GM21737 (cell line): Measurements from ENCODE around the gene CPLX3.

Source experiments
- ATAC-seq: cut with Tn5 transposase; IDR thresholded peaks from one replicate; pipeline ENCODE4 v1.9.1; 2021; ENCODE audit warnings: mild to moderate bottlenecking, moderate library complexity; ENCODE audit not compliant: unreplicated experiment

The CPLX3 gene

DNA sequence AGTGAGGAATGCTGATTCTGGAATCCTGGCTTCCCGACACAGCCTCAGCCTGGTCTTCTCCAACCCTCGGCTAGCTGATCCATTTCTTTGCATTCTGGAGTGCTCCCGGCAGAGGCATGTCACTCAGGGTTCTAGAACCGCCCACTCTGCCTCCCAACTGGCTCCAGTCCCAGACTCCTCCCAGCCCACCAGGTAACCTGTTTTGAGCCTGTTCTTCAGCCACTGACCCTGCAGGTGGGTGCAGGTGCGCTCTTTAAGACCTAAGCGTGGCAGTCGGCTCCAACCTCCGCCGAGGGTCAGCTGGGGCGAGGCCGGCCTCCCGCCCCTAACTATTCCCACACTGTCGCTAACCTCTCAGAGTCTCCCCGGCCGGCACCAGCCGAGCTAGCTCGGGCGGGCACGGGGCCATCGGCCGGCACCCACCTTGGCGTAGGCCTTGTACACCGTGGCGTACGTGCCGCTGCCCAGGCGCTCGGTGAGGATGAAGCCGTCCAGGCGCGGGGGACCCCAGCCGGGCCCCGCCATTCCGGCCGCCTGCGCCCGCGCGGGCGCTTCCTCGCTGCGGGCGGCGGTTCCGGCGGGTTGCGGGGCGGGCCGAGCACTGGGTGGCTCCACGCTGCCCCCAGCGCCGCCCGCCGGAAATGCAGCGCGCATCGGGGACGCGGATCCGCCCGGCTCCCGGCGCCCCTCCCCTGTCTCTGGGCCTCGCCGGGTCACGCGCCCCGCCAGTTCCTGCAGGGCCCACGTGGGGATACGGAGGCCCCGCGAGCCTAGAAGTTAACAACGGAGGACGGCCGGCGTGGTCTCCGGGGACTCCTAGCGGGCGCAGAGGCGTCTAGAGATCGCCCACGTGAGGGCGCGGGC, 16.4 kb downstream of the CPLX3 start, which contains the start of gene ULK3:
TSS of gene ULK3 (minus strand) at position 576 of the 864 bp plus-strand sequence. CDS start at position 525, 51 bp downstream.
- ATAC-seq = peak; percentile 79

GRCh38 chr15:74843445-74843828, 17.0 kb downstream of the CPLX3 start:
- no peak for ATAC-seq

- no peak for ATAC-seq
Observed at GRCh38 chr15:74843891-74844299, 17.5 kb downstream of the CPLX3 start.

DNA sequence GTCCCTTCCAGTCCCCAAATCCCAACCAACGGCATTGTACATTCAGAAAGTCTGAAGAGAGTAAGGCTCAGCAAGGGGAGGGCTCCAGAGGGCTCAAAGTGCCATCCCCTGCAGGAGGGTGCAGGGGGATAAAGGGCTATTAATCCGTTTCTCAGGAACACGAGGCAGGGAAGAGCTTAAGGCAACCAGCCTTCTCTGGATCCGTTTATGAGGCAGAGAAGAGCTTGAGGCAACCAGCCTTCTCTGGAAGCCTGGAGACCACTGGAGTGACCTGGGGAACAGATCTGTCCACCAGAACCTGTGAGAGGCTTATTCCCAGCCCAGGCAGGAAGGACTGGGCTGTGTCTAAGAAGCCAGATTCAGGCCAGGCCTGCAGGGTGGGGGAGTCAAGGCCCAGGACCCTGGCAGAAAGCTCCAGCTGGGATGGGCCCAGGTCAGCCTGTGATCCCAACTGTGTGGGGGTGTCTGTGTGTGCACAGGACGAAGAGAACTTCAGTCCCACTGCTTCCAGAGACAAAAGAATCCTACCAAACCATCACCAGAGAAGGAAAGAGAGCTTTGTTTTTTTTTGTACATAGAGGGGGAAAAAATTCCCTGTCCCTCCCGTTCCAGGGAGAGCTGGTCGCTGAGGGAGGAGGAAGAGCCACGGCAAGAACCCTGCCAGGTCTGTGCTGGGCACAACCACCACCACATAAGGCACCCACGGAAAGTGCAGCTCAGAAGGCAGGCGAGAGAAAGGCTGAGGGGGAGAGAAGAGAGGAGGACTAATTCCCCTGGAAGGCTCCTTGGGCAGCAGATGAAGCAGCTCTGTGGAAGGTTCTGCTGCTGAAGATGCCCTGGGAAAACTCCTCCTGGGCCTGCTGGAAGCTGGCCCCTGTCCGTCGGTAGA, 18.1 kb downstream of the CPLX3 start:
- ATAC-seq = no peak

GRCh38 chr15:74845208-74845568, 18.8 kb downstream of the CPLX3 start:
- no peak for ATAC-seq

- no peak for ATAC-seq
Observed at GRCh38 chr15:74845581-74845980, 19.2 kb downstream of the CPLX3 start.

DNA sequence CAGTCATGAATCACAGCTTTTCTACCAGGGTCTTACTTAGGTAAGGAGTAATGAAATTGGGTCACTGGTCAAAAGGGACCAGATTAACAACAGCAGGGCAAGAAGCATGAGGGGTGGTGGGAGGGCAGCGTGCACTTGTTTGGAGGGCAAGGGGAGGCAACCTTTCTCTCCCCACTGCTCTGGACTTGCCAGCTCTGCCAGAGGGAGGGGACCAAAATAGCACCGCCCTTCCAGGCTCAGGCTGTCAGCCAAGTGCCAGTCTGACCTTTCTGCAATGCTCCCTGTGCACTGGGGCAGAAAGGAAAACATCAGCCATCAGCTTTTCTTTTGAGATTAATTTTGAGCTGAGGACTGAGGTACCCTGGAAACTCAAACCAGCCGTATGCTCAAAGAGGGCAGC, 21.0 kb downstream of the CPLX3 start:
- no peak for ATAC-seq

- no peak for ATAC-seq
Observed at GRCh38 chr15:74850393-74850792, 24.0 kb downstream of the CPLX3 start.

GRCh38 chr15:74851960-74852359, 25.5 kb downstream of the CPLX3 start:
- ATAC-seq = no peak

GRCh38 chr15:74854453-74855022, 28.1 kb downstream of the CPLX3 start:
- no peak for ATAC-seq

DNA sequence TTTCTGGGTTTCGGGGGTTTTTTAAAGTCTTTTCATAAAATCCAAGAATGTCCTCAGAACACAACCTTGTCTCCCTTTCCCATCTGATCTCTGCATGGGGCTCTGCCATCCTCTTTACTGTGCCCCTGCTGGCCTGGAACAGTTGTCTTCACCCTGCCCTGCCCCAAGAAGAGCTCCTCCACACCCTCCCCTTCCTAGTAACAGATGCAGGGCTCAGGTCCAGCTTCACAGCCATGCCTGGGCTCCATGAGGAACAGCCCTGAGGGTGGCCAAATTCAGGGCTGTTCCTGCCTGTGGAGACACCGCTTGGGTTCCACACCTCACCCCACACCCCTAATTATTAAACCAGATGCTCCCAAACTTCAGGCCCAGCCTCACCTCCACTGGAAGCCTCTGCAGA, 29.4 kb downstream of the CPLX3 start:
- ATAC-seq = no peak

DNA sequence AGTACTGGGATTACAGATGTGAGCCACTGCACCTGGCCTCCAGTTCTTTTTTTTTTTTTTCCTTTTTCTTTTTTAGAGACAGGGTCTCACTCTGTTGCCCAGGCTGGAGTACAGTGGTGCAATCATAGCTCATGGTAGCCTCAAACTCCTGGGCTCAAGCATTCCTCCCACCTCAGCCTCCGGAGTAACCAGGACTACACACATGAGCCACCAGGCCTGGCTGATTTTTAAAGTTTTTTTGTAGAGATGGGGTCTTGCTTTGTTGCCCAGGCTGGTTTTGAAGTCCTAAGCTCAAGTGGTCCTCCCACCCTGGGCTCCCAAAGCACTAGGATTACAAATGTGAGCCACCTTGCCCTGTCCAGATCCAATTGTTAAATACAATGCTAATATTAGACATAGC, 30.1 kb downstream of the CPLX3 start:
- ATAC-seq = no peak

- ATAC-seq = peak; percentile 75
Observed at GRCh38 chr15:74857082-74857655, 30.7 kb downstream of the CPLX3 start.

DNA sequence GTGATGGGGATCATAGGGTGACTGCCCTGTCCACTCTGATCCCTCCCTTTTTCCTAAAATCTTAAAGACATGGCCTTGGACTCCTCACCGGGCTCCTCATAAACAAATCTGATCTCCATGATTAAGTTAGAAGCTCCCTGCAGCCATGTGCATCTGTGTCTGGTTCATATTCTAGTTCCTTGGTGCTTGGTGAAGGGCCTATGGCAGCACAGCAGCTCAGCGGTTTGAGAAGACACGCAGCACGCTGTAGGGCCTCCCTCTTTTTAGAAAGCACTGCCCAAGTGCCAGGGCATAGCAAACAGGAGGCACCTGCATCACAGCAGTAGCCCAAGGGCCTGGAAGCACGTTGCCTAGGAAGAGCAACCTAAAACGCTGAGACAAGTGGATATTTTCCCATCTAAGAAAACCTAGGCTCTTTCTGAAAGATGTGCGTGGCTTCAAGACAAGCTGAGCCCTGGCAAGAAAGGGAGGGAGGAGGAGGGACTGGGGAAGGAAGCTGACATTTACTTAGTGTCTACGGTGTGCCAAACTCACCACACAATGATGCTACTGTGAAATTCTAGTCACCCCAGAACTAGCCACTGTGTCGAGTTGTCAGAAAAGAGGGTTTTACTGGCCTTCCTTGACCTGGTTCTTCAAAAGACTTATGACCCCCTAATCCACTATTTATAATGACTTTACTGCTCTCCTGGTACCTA, 31.4 kb downstream of the CPLX3 start:
- ATAC-seq = peak; percentile 6

DNA sequence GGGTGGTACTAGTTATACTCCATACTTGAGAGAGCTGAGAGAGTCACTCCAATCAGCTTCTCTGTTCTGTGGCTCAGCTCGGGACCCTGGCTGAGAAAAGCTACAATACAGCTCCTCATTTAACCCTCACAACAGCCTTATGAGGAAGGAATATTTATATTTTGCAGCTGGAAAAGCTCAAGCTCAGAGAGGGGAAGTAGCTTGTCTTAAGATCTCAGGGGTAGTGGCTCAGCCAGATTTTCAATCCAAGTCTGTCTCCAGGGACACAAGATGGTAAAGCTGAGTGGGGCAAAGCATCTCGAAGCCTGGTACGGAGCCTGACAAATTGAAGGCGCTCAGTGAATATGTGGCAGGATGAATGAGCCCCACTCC, 31.9 kb downstream of the CPLX3 start:
- no peak for ATAC-seq

- no peak for ATAC-seq
Observed at GRCh38 chr15:74863239-74864056, 37.0 kb downstream of the CPLX3 start.

DNA sequence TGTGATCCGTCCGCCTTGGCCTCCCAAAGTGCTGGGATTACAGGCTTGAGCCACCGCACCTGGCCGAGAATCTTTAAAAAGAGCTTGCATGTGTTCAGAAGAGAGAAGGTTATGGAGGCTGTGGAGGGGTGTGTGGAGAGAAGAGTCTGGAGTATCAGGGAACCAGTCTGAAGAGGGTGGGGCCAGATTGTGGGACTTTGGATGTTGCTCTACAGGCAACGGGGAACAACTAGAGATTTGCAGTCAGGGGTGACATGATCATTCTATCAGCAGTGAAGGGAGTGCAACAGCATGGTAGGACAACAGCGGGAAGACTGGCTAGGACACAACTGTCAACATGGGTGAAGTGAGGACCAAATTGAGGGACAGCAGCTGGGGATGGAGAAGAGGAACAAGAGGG, 37.9 kb downstream of the CPLX3 start:
- ATAC-seq = no peak

DNA sequence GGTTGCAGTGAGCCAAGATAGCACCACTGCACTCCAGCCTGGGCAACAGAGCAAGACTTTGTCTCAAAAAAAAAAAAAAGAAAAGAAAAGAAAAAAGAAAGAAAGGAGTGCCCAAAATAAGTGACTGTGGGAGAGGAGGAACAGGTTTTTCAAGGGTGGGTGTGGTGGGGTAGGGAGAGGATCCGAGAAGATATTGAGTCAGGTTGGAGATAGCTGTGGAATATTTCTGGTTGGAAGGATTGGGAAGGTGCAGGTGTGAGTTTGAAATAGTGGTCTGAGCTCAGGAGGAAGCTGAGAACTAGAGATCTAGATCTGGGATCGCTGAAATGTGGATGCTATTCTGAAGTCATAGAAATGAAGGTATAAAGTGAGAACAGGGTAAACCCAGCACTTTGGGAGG, 38.9 kb downstream of the CPLX3 start:
- ATAC-seq = no peak

DNA sequence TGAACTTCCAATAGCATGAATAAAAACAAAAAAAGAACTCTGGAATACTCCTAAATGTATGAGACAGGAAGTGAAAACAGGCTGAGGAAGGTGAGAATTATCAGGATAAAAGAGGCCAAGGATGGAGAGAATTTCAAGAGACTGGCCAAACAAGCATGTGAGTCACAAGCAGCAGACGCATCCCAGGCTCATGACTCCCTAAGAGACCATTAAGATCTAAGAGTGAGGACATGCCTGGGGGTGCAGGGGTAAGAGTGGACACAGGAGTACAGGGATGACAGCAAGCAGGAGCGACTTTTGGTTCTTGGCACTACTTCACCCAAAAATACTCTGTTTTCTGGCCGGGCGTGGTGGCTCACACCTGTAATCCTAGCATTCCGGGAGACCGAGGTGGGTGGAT, 39.7 kb downstream of the CPLX3 start:
- ATAC-seq = no peak
